ENCODE results near the gene IER3IP1. TPM values are rescaled to one million over a fixed set of nuclear protein-coding genes. Genes with fewer than 3 reads are reported as not detected.
A peak's percentile ranks its signal among the peaks of the same experiment; 100 is the strongest.

Gene IER3IP1
- total and polyA plus RNA-seq, 4 donors: 16.7 to 21.9 (median 18.4) TPM

GRCh38 chr18:47143899-47144485, 32.2 kb downstream of the IER3IP1 start:
- H3K4me3 ChIP-seq (ENCODE audit: low read depth, low read length): no peak overlapping the region
- H3K4me1 ChIP-seq (ENCODE audit: control insufficient read depth, insufficient read depth, low read length): no peaks in the 10 kb centered on the region
- no peak for DNase-seq (ENCODE audit: low read depth in 4 of 6, low spot score in 6 of 6)
- H3K27ac ChIP-seq (ENCODE audit: low read depth, low read length): no peak overlapping the region
- H3K36me3 ChIP-seq (ENCODE audit: control insufficient read depth, insufficient read depth, low read length): no peaks in the 10 kb centered on the region
- H3K27me3 ChIP-seq (ENCODE audit: control insufficient read depth, insufficient read depth, low read length): no peaks in the 10 kb centered on the region
- no peaks in the 10 kb centered on the region for H3K9me3 ChIP-seq (ENCODE audit: control insufficient read depth, insufficient read depth, low read length)
- WGBS (ENCODE audit: insufficient coverage): 96% methylated on average over 4 of the region's 4 CpGs

- Histone ChIP-seq H3K9me3 (ENCODE audit: control insufficient read depth, insufficient read depth, low read length) (no peaks in the 10 kb centered on the region), H3K4me1 (ENCODE audit: control insufficient read depth, insufficient read depth, low read length) (no peaks in the 10 kb centered on the region), H3K27ac (ENCODE audit: low read depth, low read length) (no peak overlapping the region), H3K36me3 (ENCODE audit: control insufficient read depth, insufficient read depth, low read length) (no peaks in the 10 kb centered on the region), H3K27me3 (ENCODE audit: control insufficient read depth, insufficient read depth, low read length) (no peaks in the 10 kb centered on the region), H3K4me3 (ENCODE audit: low read depth, low read length) (no peak overlapping the region)
- no peak for DNase-seq (ENCODE audit: low read depth in 4 of 6, low spot score in 6 of 6)
- WGBS (ENCODE audit: insufficient coverage): no CpG with 5 or more reads among the region's 5 CpGs
Measured at GRCh38 chr18:47143153-47143552, 33.0 kb downstream of the IER3IP1 start.

- Histone ChIP-seq H3K9me3 (ENCODE audit: control insufficient read depth, insufficient read depth, low read length) (no peaks in the 10 kb centered on the region), H3K4me1 (ENCODE audit: control insufficient read depth, insufficient read depth, low read length) (no peaks in the 10 kb centered on the region), H3K4me3 (ENCODE audit: low read depth, low read length) (no peak overlapping the region), H3K36me3 (ENCODE audit: control insufficient read depth, insufficient read depth, low read length) (no peaks in the 10 kb centered on the region), H3K27me3 (ENCODE audit: control insufficient read depth, insufficient read depth, low read length) (no peaks in the 10 kb centered on the region), H3K27ac (ENCODE audit: low read depth, low read length) (no peak overlapping the region)
- DNase-seq (ENCODE audit: low read depth in 4 of 6, low spot score in 6 of 6): no peak
Measured at GRCh38 chr18:47141289-47141688, 34.9 kb downstream of the IER3IP1 start.

- Histone ChIP-seq H3K9me3 (ENCODE audit: control insufficient read depth, insufficient read depth, low read length) (no peaks in the 10 kb centered on the region), H3K36me3 (ENCODE audit: control insufficient read depth, insufficient read depth, low read length) (peaks cover 3% of the 10 kb centered on the region), H3K27me3 (ENCODE audit: control insufficient read depth, insufficient read depth, low read length) (no peaks in the 10 kb centered on the region), H3K27ac (ENCODE audit: low read depth, low read length) (no peak overlapping the region), H3K4me3 (ENCODE audit: low read depth, low read length) (no peak overlapping the region), H3K4me1 (ENCODE audit: control insufficient read depth, insufficient read depth, low read length) (no peaks in the 10 kb centered on the region)
- no CpG with 5 or more reads among the region's 3 CpGs for WGBS (ENCODE audit: insufficient coverage)
- DNase-seq (ENCODE audit: low read depth in 4 of 6, low spot score in 6 of 6): no peak
Measured at GRCh38 chr18:47121146-47121545, 55.0 kb downstream of the IER3IP1 start.

- WGBS (ENCODE audit: insufficient coverage): no CpG with 5 or more reads among the region's 4 CpGs
- Histone ChIP-seq H3K36me3 (ENCODE audit: control insufficient read depth, insufficient read depth, low read length) (peaks cover 3% of the 10 kb centered on the region), H3K9me3 (ENCODE audit: control insufficient read depth, insufficient read depth, low read length) (no peaks in the 10 kb centered on the region), H3K27me3 (ENCODE audit: control insufficient read depth, insufficient read depth, low read length) (no peaks in the 10 kb centered on the region), H3K4me3 (ENCODE audit: low read depth, low read length) (no peak overlapping the region), H3K4me1 (ENCODE audit: control insufficient read depth, insufficient read depth, low read length) (no peaks in the 10 kb centered on the region), H3K27ac (ENCODE audit: low read depth, low read length) (no peak overlapping the region)
- no peak for DNase-seq (ENCODE audit: low read depth in 4 of 6, low spot score in 6 of 6)
Measured at GRCh38 chr18:47120428-47120827, 55.7 kb downstream of the IER3IP1 start.

GRCh38 chr18:47118981-47119380, 57.2 kb downstream of the IER3IP1 start:
- Histone ChIP-seq H3K9me3 (ENCODE audit: control insufficient read depth, insufficient read depth, low read length) (no peaks in the 10 kb centered on the region), H3K27ac (ENCODE audit: low read depth, low read length) (no peak overlapping the region), H3K27me3 (ENCODE audit: control insufficient read depth, insufficient read depth, low read length) (no peaks in the 10 kb centered on the region), H3K4me1 (ENCODE audit: control insufficient read depth, insufficient read depth, low read length) (no peaks in the 10 kb centered on the region), H3K4me3 (ENCODE audit: low read depth, low read length) (no peak overlapping the region), H3K36me3 (ENCODE audit: control insufficient read depth, insufficient read depth, low read length) (peaks cover 3% of the 10 kb centered on the region)
- WGBS (ENCODE audit: insufficient coverage): 80% methylated on average over 2 of the region's 2 CpGs
- no peak for DNase-seq (ENCODE audit: low read depth in 4 of 6, low spot score in 6 of 6)

GRCh38 chr18:47115205-47115604, 61.0 kb downstream of the IER3IP1 start:
- Histone ChIP-seq H3K27ac (ENCODE audit: low read depth, low read length) (no peak overlapping the region), H3K36me3 (ENCODE audit: control insufficient read depth, insufficient read depth, low read length) (peaks cover 7% of the 10 kb centered on the region), H3K27me3 (ENCODE audit: control insufficient read depth, insufficient read depth, low read length) (no peaks in the 10 kb centered on the region), H3K4me1 (ENCODE audit: control insufficient read depth, insufficient read depth, low read length) (no peaks in the 10 kb centered on the region), H3K9me3 (ENCODE audit: control insufficient read depth, insufficient read depth, low read length) (no peaks in the 10 kb centered on the region), H3K4me3 (ENCODE audit: low read depth, low read length) (no peak overlapping the region)
- DNase-seq (ENCODE audit: low read depth in 4 of 6, low spot score in 6 of 6): peak in 1 of 6 donors; percentile 67
- WGBS (ENCODE audit: insufficient coverage): 86% methylated on average over 1 of the region's 2 CpGs

GRCh38 chr18:47113796-47114540, 62.2 kb downstream of the IER3IP1 start:
- H3K4me1 ChIP-seq (ENCODE audit: control insufficient read depth, insufficient read depth, low read length): peaks cover 5% of the 10 kb centered on the region
- DNase-seq (ENCODE audit: low read depth in 4 of 6, low spot score in 6 of 6): peak in 1 of 6 donors; percentile 57

GRCh38 chr18:47110492-47111274, 65.5 kb downstream of the IER3IP1 start:
- 55% methylated on average over 4 of the region's 6 CpGs for WGBS (ENCODE audit: insufficient coverage)
- Histone ChIP-seq H3K36me3 (ENCODE audit: control insufficient read depth, insufficient read depth, low read length) (peaks cover 17% of the 10 kb centered on the region), H3K27me3 (ENCODE audit: control insufficient read depth, insufficient read depth, low read length) (no peaks in the 10 kb centered on the region), H3K4me3 (ENCODE audit: low read depth, low read length) (no peak overlapping the region), H3K27ac (ENCODE audit: low read depth, low read length) (no peak overlapping the region), H3K9me3 (ENCODE audit: control insufficient read depth, insufficient read depth, low read length) (no peaks in the 10 kb centered on the region), H3K4me1 (ENCODE audit: control insufficient read depth, insufficient read depth, low read length) (peaks cover 6% of the 10 kb centered on the region)
- peak in 1 of 6 donors; percentile 58 for DNase-seq (ENCODE audit: low read depth in 4 of 6, low spot score in 6 of 6)

More at GRCh38 chr18:47113796-47114540, 62.2 kb downstream of the IER3IP1 start:
- WGBS (ENCODE audit: insufficient coverage): no CpG with 5 or more reads among the region's 2 CpGs
- Histone ChIP-seq H3K4me3 (ENCODE audit: low read depth, low read length) (no peak overlapping the region), H3K36me3 (ENCODE audit: control insufficient read depth, insufficient read depth, low read length) (peaks cover 13% of the 10 kb centered on the region), H3K27ac (ENCODE audit: low read depth, low read length) (no peak overlapping the region), H3K9me3 (ENCODE audit: control insufficient read depth, insufficient read depth, low read length) (no peaks in the 10 kb centered on the region), H3K27me3 (ENCODE audit: control insufficient read depth, insufficient read depth, low read length) (no peaks in the 10 kb centered on the region)

Data from spinal cord (tissue), 10 donors.